HG03025 (cell line): ENCODE results near the gene DHRSX.
"Not testable (repeated sequence)": the region's sequence is repeated elsewhere in the genome, so short reads cannot be mapped to it uniquely, and the experiment has no call there.

ENCODE experiments used
- ATAC-seq: cut with Tn5 transposase; IDR thresholded peaks from one replicate; pipeline ENCODE4 v1.9.1; 2021; ENCODE audit warnings: mild to moderate bottlenecking, moderate library complexity; ENCODE audit not compliant: unreplicated experiment, low FRiP score

The DHRSX gene

GRCh38 chrX:2460821-2461710 is 39.7 kb downstream of the DHRSX start:
- not testable (repeated sequence) for ATAC-seq

GRCh38 chrX:2460048-2460447 is 40.7 kb downstream of the DHRSX start:
- ATAC-seq, result not testable (repeated sequence)

- ATAC-seq, result no peak
Measured at GRCh38 chrX:2458309-2458708, 42.5 kb downstream of the DHRSX start.

- ATAC-seq, result no peak
Measured at GRCh38 chrX:2457289-2458133, 43.3 kb downstream of the DHRSX start.

- ATAC-seq, result not testable (repeated sequence)
Measured at GRCh38 chrX:2456091-2456490, 44.7 kb downstream of the DHRSX start.

- not testable (repeated sequence) for ATAC-seq
Measured at GRCh38 chrX:2454620-2455019, 46.2 kb downstream of the DHRSX start.

GRCh38 chrX:2452799-2453198 is 48.0 kb downstream of the DHRSX start:
- ATAC-seq, result no peak

GRCh38 chrX:2452317-2452784 is 48.4 kb downstream of the DHRSX start:
- no peak for ATAC-seq

GRCh38 chrX:2451501-2452316 is 49.1 kb downstream of the DHRSX start:
- no peak for ATAC-seq

GRCh38 chrX:2450681-2451080 is 50.1 kb downstream of the DHRSX start:
- ATAC-seq, result no peak

- no peak for ATAC-seq
Measured at GRCh38 chrX:2449135-2449886, 51.5 kb downstream of the DHRSX start.

- ATAC-seq, result no peak
Measured at GRCh38 chrX:2447484-2447883, 53.3 kb downstream of the DHRSX start.

GRCh38 chrX:2446815-2447214 is 54.0 kb downstream of the DHRSX start:
- no peak for ATAC-seq

GRCh38 chrX:2445662-2446623 is 54.8 kb downstream of the DHRSX start:
- no peak for ATAC-seq

GRCh38 chrX:2442694-2443093 is 58.1 kb downstream of the DHRSX start:
- ATAC-seq, result no peak

- no peak for ATAC-seq
Measured at GRCh38 chrX:2441466-2441865, 59.3 kb downstream of the DHRSX start.

- ATAC-seq, result no peak
Measured at GRCh38 chrX:2439613-2440012, 61.2 kb downstream of the DHRSX start.

GRCh38 chrX:2435465-2435864 is 65.3 kb downstream of the DHRSX start:
- no peak for ATAC-seq
